OCI-LY3 (cell line): ENCODE results near the gene ARHGAP18.

ENCODE experiments used
- H2AFZ ChIP-seq: fragments of 200-600, 300-600 bp; shearing (Covaris generic); 2 replicates; pipeline ENCODE4 v1.6.0; 2014; ENCODE audit warnings: antibody characterized with exemption, low read depth, low read length
- H3K27ac ChIP-seq: fragments of 200-600, 300-600 bp; sonication (generic); 2 replicates; pipeline ENCODE4 v1.5.1; 2014; ENCODE audit warnings: mild to moderate bottlenecking, low read length, moderate library complexity, mixed read lengths
- H3K27me3 ChIP-seq: fragments of 200-600, 300-600 bp; sonication (generic); 2 replicates; pipeline ENCODE4 v1.6.1; 2014; ENCODE audit warnings: low read depth, low read length, mixed read lengths
- H3K36me3 ChIP-seq: fragments of 200-600, 300-600 bp; sonication (generic); replicated peaks from 2 replicates; pipeline ENCODE3; 2014; ENCODE audit warnings: low read depth, low read length, mixed read lengths
- H3K4me1 ChIP-seq: fragments of 300-600, 200-600 bp; sonication (generic); 2 replicates; pipeline ENCODE4 v1.6.1; 2014; ENCODE audit warnings: low read length, mixed read lengths
- H3K4me2 ChIP-seq: fragments of 200-600, 300-600 bp; sonication (generic); 2 replicates; pipeline ENCODE4 v1.6.1; 2014; ENCODE audit warnings: low read length, mixed read lengths
- H3K4me3 ChIP-seq: fragments of 300-600, 200-600 bp; sonication (generic); 2 replicates; pipeline ENCODE4 v1.5.1; 2014; ENCODE audit warnings: antibody characterized with exemption, mild to moderate bottlenecking, low read length, moderate library complexity
- H3K79me2 ChIP-seq: fragments of 300-600, 200-600 bp; shearing (Covaris generic); 2 replicates; pipeline ENCODE4 v1.6.1; 2014; ENCODE audit warnings: mild to moderate bottlenecking, low read length, mixed read lengths
- H3K9ac ChIP-seq: fragments of 300-600, 200-600 bp; shearing (Covaris generic); 2 replicates; pipeline ENCODE4 v1.6.0; 2014; ENCODE audit warnings: mild to moderate bottlenecking, low read length, moderate library complexity
- H3K9me3 ChIP-seq: fragments of 200-600, 300-600 bp; shearing (Covaris generic); 2 replicates; pipeline ENCODE4 v1.6.1; 2014; ENCODE audit warnings: low read length, mixed read lengths; ENCODE audit not compliant: insufficient read depth
- H4K20me1 ChIP-seq: fragments of 200-600, 300-600 bp; sonication (generic); 2 replicates; pipeline ENCODE4 v1.6.1; 2016; ENCODE audit warnings: low read length, mixed read lengths; ENCODE audit not compliant: insufficient read depth
- CTCF ChIP-seq: fragments of 200-600, 300-600 bp; sonication (generic); IDR thresholded peaks from 2 replicates; pipeline ENCODE4 v1.5.1; 2014; ENCODE audit warnings: antibody characterized with exemption, low read length, low read depth
- EZH2phosphoT487 ChIP-seq: fragments of 200-600 bp; shearing (Covaris generic); IDR thresholded peaks from 2 replicates; pipeline ENCODE4 v1.6.1; 2018; ENCODE audit warnings: antibody characterized with exemption, mixed run types, low read depth

Gene ARHGAP18

GRCh38 chr6:129707882-129708495, 2.0 kb downstream of the ARHGAP18 start:
- Histone ChIP-seq H3K4me2 (peak overlapping the region; percentile 94), H3K4me3 (no peak overlapping the region), H4K20me1 (no peaks in the 10 kb centered on the region), H3K27ac (no peak overlapping the region), H3K9me3 (no peaks in the 10 kb centered on the region), H3K27me3 (no peaks in the 10 kb centered on the region), H3K79me2 (peaks cover 17% of the 10 kb centered on the region), H3K36me3 (peaks cover 3% of the 10 kb centered on the region), H2AFZ (no peak overlapping the region), H3K9ac (no peak overlapping the region), H3K4me1 (peaks cover 23% of the 10 kb centered on the region)
- TF ChIP-seq CTCF (no peak), EZH2phosphoT487 (no peak)

- Histone ChIP-seq H2AFZ (no peak overlapping the region), H3K27me3 (no peaks in the 10 kb centered on the region), H3K9ac (no peak overlapping the region), H3K9me3 (no peaks in the 10 kb centered on the region), H3K36me3 (peaks cover 3% of the 10 kb centered on the region), H3K4me2 (no peak overlapping the region), H3K4me1 (peaks cover 23% of the 10 kb centered on the region), H3K79me2 (peaks cover 17% of the 10 kb centered on the region), H4K20me1 (no peaks in the 10 kb centered on the region), H3K27ac (no peak overlapping the region), H3K4me3 (no peak overlapping the region)
- TF ChIP-seq CTCF (no peak), EZH2phosphoT487 (no peak)
Observed at GRCh38 chr6:129707028-129707427, 2.9 kb downstream of the ARHGAP18 start.

GRCh38 chr6:129705212-129705611, 4.8 kb downstream of the ARHGAP18 start:
- H3K9me3 ChIP-seq: no peaks in the 10 kb centered on the region
- no peaks in the 10 kb centered on the region for H4K20me1 ChIP-seq
- H3K27me3 ChIP-seq: no peaks in the 10 kb centered on the region
- H3K9ac ChIP-seq: no peak overlapping the region
- H3K4me3 ChIP-seq: no peak overlapping the region
- no peak overlapping the region for H2AFZ ChIP-seq
- peaks cover 34% of the 10 kb centered on the region for H3K4me1 ChIP-seq
- H3K4me2 ChIP-seq: no peak overlapping the region
- no peak overlapping the region for H3K27ac ChIP-seq
- peaks cover 5% of the 10 kb centered on the region for H3K36me3 ChIP-seq
- H3K79me2 ChIP-seq: peaks cover 20% of the 10 kb centered on the region
- no peak for TF ChIP-seq EZH2phosphoT487
- no peak for TF ChIP-seq CTCF

- H3K27me3 ChIP-seq: no peaks in the 10 kb centered on the region
- peaks cover 5% of the 10 kb centered on the region for H3K36me3 ChIP-seq
- H2AFZ ChIP-seq: no peak overlapping the region
- TF ChIP-seq EZH2phosphoT487: no peak
- TF ChIP-seq CTCF: no peak
- peaks cover 34% of the 10 kb centered on the region for H3K4me1 ChIP-seq
- no peak overlapping the region for H3K27ac ChIP-seq
- H3K4me3 ChIP-seq: no peak overlapping the region
- H3K4me2 ChIP-seq: no peak overlapping the region
- no peaks in the 10 kb centered on the region for H3K9me3 ChIP-seq
- H3K9ac ChIP-seq: no peak overlapping the region
- H4K20me1 ChIP-seq: no peaks in the 10 kb centered on the region
- H3K79me2 ChIP-seq: peaks cover 20% of the 10 kb centered on the region
Observed at GRCh38 chr6:129704708-129705107, 5.3 kb downstream of the ARHGAP18 start.
